ENCODE data around the gene CCL13.

- TF ChIP-seq CTCF (IDR thresholded peaks at IDR 0.05; ENCODE audit: low read depth, low read length): no peak
- no peak for TF ChIP-seq POLR2A (IDR thresholded peaks at IDR 0.05; ENCODE audit: extremely low read depth, insufficient read length)
- TF ChIP-seq, protein P1, sequence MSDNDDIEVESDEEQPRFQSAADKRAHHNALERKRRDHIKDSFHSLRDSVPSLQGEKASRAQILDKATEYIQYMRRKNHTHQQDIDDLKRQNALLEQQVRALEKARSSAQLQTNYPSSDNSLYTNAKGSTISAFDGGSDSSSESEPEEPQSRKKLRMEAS (IDR thresholded peaks at IDR 0.05; ENCODE audit: low read depth, low read length): no peak
These were observed 21.0 kb downstream of the CCL13 start for GRCh38 chr17:34377078-34377823.
